IMR-90 (cell line): ENCODE data around the gene TBX4. TPM values are rescaled to one million over a fixed set of nuclear protein-coding genes. Genes with fewer than 3 reads are reported as not detected.

Experiments used
- ATAC-seq: fragments of 200-7000 bp; cut with Tn5 transposase; 2 replicates; pipeline ENCODE4 v1.9.1; 2020; ENCODE audit warnings: low read depth, mild to moderate bottlenecking, moderate library complexity
- BruUV-seq: library from RNA; stranded (reverse); fragments of 400-500 nt; replicated peaks from 2 replicates; lab custom pipeline; 2021; lab: Mats Ljungman, UMichigan
- CTCF ChIA-PET: fragments of 300-600 bp; formaldehyde crosslinking; extraction: SDS; loops from one replicate; lab custom pipeline; 2021; ENCODE audit warnings: antibody characterized with exemption; lab: Yijun Ruan, JAX
- POLR2A ChIA-PET: fragments of 300-600 bp; sonication (Branson Sonifier 250); formaldehyde crosslinking; loops from one replicate; lab custom pipeline; 2022; ENCODE audit warnings: antibody characterized with exemption; ENCODE audit not compliant: unreplicated experiment; lab: Charles Lee
- DNase-seq: peaks from one replicate; pipeline ENCODE4 v3.0.0; 2013
- H2AFZ ChIP-seq: replicated peaks from 2 replicates; pipeline ENCODE3; 2013; ENCODE audit warnings: low read length, mild to moderate bottlenecking; ENCODE audit not compliant: poor library complexity
- H2AK5ac ChIP-seq: 2 replicates; pipeline ENCODE4 v1.6.1; 2013; ENCODE audit warnings: low read depth, low read length, inconsistent platforms
- H2AK9ac ChIP-seq: replicated peaks from 2 replicates; pipeline ENCODE3; 2013; ENCODE audit warnings: mild to moderate bottlenecking, low read depth, low read length, moderate library complexity; ENCODE audit not compliant: poor library complexity
- H2BK120ac ChIP-seq: 2 replicates; pipeline ENCODE4 v1.6.1; 2013; ENCODE audit warnings: low read depth, low read length, inconsistent platforms
- H2BK15ac ChIP-seq: 3 replicates; pipeline ENCODE4 v1.6.1; 2013; ENCODE audit warnings: low read depth, low read length, inconsistent platforms
- H2BK20ac ChIP-seq: 2 replicates; pipeline ENCODE4 v1.6.1; 2013; ENCODE audit warnings: low read depth, mild to moderate bottlenecking, inconsistent platforms, low read length, moderate library complexity
- H2BK5ac ChIP-seq: 2 replicates; pipeline ENCODE4 v1.6.1; 2013; ENCODE audit warnings: mild to moderate bottlenecking, low read depth, low read length, inconsistent platforms; ENCODE audit not compliant: poor library complexity, severe bottlenecking
- H3K14ac ChIP-seq: replicated peaks from 2 replicates; pipeline ENCODE4 v1.6.1; 2013; ENCODE audit warnings: low read depth, low read length, inconsistent platforms
- H3K18ac ChIP-seq: 2 replicates; pipeline ENCODE4 v1.6.1; 2013; ENCODE audit warnings: low read depth, low read length, control low read depth
- H3K23ac ChIP-seq: 2 replicates; pipeline ENCODE4 v1.6.1; 2013; ENCODE audit warnings: low read depth, low read length, inconsistent platforms
- H3K27ac ChIP-seq: 2 replicates; pipeline ENCODE4 v1.5.1; 2013; ENCODE audit warnings: mild to moderate bottlenecking, control low read depth, low read length; ENCODE audit not compliant: insufficient read depth
- H3K27me3 ChIP-seq: 2 replicates; pipeline ENCODE4 v1.6.1; 2013; ENCODE audit warnings: low read length; ENCODE audit not compliant: control insufficient read depth, insufficient read depth
- H3K36me3 ChIP-seq: 2 replicates; pipeline ENCODE4 v1.6.1; 2013; ENCODE audit warnings: low read length, mixed read lengths; ENCODE audit not compliant: control insufficient read depth, insufficient read depth
- H3K4ac ChIP-seq: 2 replicates; pipeline ENCODE4 v1.6.1; 2013; ENCODE audit warnings: low read depth, low read length, inconsistent platforms
- H3K4me1 ChIP-seq: 2 replicates; pipeline ENCODE4 v1.6.1; 2013; ENCODE audit warnings: low read length, mixed read lengths; ENCODE audit not compliant: control insufficient read depth, insufficient read depth
- H3K4me2 ChIP-seq: 2 replicates; pipeline ENCODE4 v1.6.1; 2013; ENCODE audit warnings: low read depth, mild to moderate bottlenecking, control low read depth, low read length, moderate library complexity
- H3K4me3 ChIP-seq: 2 replicates; pipeline ENCODE4 v1.5.1; 2013; ENCODE audit warnings: low read depth, mild to moderate bottlenecking, control low read depth, low read length, moderate library complexity; ENCODE audit not compliant: insufficient read depth
- H3K56ac ChIP-seq: 2 replicates; pipeline ENCODE4 v1.6.1; 2013; ENCODE audit warnings: low read length, inconsistent platforms; ENCODE audit not compliant: insufficient read depth; ENCODE audit errors: extremely low read depth
- H3K79me1 ChIP-seq, 2 experiments: 2 replicates each; pipeline ENCODE4 v1.6.1; 2013; ENCODE audit warnings: low read length in 2 of 2, inconsistent platforms in 1 of 2, low read depth in 1 of 2
- H3K9ac ChIP-seq: 2 replicates; pipeline ENCODE4 v1.6.1; 2013; ENCODE audit warnings: low read depth, low read length, control low read depth
- H3K9me1 ChIP-seq: 2 replicates; pipeline ENCODE4 v1.6.1; 2013; ENCODE audit warnings: low read length, inconsistent platforms; ENCODE audit not compliant: insufficient read depth
- H3K9me3 ChIP-seq: 2 replicates; pipeline ENCODE4 v1.6.1; 2013; ENCODE audit warnings: low read length; ENCODE audit not compliant: control insufficient read depth, insufficient read depth
- H4K20me1 ChIP-seq: 2 replicates; pipeline ENCODE4 v1.6.1; 2013; ENCODE audit warnings: low read length, inconsistent platforms; ENCODE audit not compliant: insufficient read depth
- H4K5ac ChIP-seq: 2 replicates; pipeline ENCODE4 v1.6.1; 2013; ENCODE audit warnings: mild to moderate bottlenecking, low read depth, low read length, control low read depth
- H4K8ac ChIP-seq, 2 experiments: 2 replicates each; pipeline ENCODE4 v1.6.1; 2013; ENCODE audit warnings: low read depth in 2 of 2, low read length in 2 of 2, control low read depth in 1 of 2, inconsistent platforms in 1 of 2
- H4K91ac ChIP-seq: 2 replicates; pipeline ENCODE4 v1.6.1; 2013; ENCODE audit warnings: low read depth, low read length, inconsistent platforms; ENCODE audit not compliant: insufficient read depth
- BHLHE40 ChIP-seq: fragments of 150-350 bp; IDR thresholded peaks from 2 replicates; pipeline ENCODE4 v1.6.1; 2016; ENCODE audit warnings: mild to moderate bottlenecking, low read depth, low read length
- CEBPB ChIP-seq: IDR thresholded peaks from 2 replicates; pipeline ENCODE4 v1.6.1; 2012; ENCODE audit warnings: low read depth, low read length, improper control_type of control experiment
- MAFK ChIP-seq: IDR thresholded peaks from 2 replicates; pipeline ENCODE4 v1.6.1; 2012; ENCODE audit warnings: low read depth, low read length, improper control_type of control experiment
- MAZ ChIP-seq: IDR thresholded peaks from 2 replicates; pipeline ENCODE4 v1.6.1; 2012; ENCODE audit warnings: low read depth, mild to moderate bottlenecking, low read length, improper control_type of control experiment, moderate library complexity, borderline replicate concordance
- MXI1 ChIP-seq: IDR thresholded peaks from 2 replicates; pipeline ENCODE4 v1.6.1; 2012; ENCODE audit warnings: low read depth, mild to moderate bottlenecking, low read length, moderate library complexity, borderline replicate concordance
- NFE2L2 ChIP-seq: fragments of 150-350 bp; IDR thresholded peaks from 2 replicates; pipeline ENCODE4 v1.6.1; 2016; ENCODE audit warnings: low read depth, mild to moderate bottlenecking, low read length
- SMC3 ChIP-seq: fragments of 150-350 bp; IDR thresholded peaks from 2 replicates; pipeline ENCODE4 v1.6.1; 2016; ENCODE audit warnings: low read depth, mild to moderate bottlenecking, antibody characterized with exemption, low read length, moderate library complexity
- WGBS, 2 experiments: methylation state at CpG; one replicate each; pipeline versions ENCODE4 v1.1.5 to v1.1.7; 2013; ENCODE audit warnings: missing lambda C conversion rate in 2 of 2; ENCODE audit not compliant: insufficient read length in 1 of 2; ENCODE audit errors: extremely low coverage in 2 of 2; 5-methylcytosine and 5-hydroxymethylcytosine counted together
- dilution Hi-C: fragments of 300-500 bp; cut with HindIII; formaldehyde crosslinking; loops from one replicate; pipeline ENCODE4 v1.14.3; 2018; ENCODE audit warnings: low sequenced_read_pairs; ENCODE audit not compliant: unreplicated experiment
- in situ Hi-C: fragments of 300-500 bp; cut with MboI; formaldehyde crosslinking; loops from 3 replicates; pipeline ENCODE4 v1.14.3; 2019; ENCODE audit warnings: low sequenced_read_pairs, inconsistent platforms, mixed read lengths
- intact Hi-C: fragments of 100-400 bp; cut with micrococcal nuclease; formaldehyde crosslinking; loops from 2 replicates; pipeline ENCODE4 v1.10.0; 2022
- polyA plus RNA-seq, 3 experiments: library from polyadenylated mRNA; depleted of rRNA; stranded (reverse); fragments of >200 nt; gene quantifications; 2 replicates each; pipeline ENCODE4 v1.2.3, GENCODE V29; 2012; ENCODE audit warnings: low replicate concordance in 1 of 3
- total RNA-seq: library from RNA; depleted of rRNA; stranded (reverse); fragments of >200 nt; gene quantifications from 2 replicates; pipeline ENCODE4 v1.2.3, GENCODE V29; 2012
- TF ChIP-seq, protein P1 (sequence below): fragments of 150-350 bp; IDR thresholded peaks from 2 replicates; pipeline ENCODE4 v1.6.1; 2017; ENCODE audit warnings: mild to moderate bottlenecking, antibody characterized with exemption, low read length, low read depth
- TF ChIP-seq, protein P2 (sequence below): fragments of 150-350 bp; IDR thresholded peaks from 2 replicates; pipeline ENCODE4 v1.6.1; 2016; ENCODE audit warnings: low read depth, mild to moderate bottlenecking, low read length, moderate library complexity, borderline replicate concordance

TBX4 gene
- total and polyA plus RNA-seq, 2 of the 4 experiments (the other 2 are of a cell fraction), result 0.05 TPM; not detected in 1

DNA sequence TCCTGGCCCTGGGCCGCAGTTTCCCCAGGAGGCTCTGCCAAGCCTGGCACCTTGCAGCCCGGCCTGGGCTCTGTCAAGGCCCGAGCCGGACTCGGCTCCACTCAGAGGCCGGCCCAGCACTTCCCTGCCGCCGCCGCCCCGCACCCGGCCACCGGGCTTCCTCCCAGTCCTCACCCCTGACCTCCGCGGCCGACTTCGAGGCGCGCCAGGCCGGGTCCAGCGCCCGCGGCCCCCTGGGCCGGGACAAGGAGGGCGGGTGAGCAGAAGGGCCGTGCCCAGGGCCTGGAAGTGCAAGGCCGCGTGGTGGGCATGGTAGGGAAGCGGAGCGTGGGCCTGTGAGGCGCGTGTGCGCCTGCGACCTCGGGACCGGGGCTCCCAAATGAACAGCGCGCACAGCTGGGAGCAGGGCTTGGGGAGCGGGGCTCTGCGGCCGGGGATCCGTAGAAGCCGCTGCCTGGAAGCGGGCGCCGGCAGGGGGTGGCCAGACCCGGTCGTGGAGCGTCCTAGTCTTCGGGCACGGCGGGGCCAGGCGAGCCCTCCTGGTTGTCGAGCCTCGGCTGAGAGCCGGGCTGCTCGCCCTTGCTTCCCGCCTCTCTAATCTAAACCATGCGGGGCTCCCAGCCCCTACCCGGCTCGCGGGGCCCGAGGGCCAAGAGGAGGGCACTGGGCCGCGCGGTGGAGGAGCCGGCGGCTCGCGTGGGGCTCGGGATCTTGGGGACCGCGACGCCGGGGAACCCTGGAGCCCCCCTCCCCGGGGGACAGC, 503 bp upstream of the TBX4 start (continued):
- TF ChIP-seq, protein P1, sequence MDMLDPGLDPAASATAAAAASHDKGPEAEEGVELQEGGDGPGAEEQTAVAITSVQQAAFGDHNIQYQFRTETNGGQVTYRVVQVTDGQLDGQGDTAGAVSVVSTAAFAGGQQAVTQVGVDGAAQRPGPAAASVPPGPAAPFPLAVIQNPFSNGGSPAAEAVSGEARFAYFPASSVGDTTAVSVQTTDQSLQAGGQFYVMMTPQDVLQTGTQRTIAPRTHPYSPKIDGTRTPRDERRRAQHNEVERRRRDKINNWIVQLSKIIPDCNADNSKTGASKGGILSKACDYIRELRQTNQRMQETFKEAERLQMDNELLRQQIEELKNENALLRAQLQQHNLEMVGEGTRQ, result no peak

DNA sequence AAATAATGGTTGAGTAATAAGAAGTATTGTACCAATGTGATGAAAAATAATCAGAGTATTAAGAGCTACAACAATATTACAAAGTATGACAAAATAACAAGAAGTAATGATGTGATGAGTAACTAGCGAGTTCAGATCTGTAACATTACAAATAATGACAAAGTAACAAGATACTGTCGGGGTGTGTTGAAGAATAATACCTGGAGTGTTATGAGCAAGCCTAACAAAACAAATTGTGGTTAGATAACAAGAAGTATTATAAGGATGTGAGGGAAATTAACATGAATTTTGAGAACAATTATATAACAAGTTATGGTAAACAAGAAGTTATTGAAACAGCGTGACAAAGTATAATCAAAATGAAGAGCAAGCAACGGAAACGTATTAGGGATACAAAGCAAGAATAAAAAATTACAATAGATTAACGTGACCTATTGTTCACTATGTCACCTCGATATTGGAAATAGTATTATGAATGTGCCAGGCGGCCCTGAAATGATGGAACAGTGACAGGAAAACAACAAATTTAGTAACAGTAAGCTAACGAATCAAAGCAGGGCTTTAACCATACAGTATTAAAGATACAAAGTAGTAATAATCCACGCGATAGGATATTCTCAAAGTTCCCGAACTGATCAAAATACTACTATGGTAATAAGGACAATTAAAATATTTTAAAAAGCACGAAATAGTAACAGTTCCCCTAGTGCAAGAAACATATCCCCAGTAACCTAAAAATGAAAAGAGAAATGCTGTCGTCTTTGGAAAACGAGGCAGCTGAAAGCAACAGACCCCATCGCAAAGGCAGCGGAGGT, 1.6 kb downstream of the TBX4 start:
- intact Hi-C loops, result no loop called here
- DNase-seq (no peak), ATAC-seq (no peak)
- CTCF ChIA-PET, result no interaction called here
- Histone ChIP-seq H3K27me3 (peaks cover 83% of the 10 kb centered on the region), H4K91ac (no peak overlapping the region), H2AK5ac (no peak overlapping the region), H3K4ac (no peak overlapping the region), H3K36me3 (no peaks in the 10 kb centered on the region), H3K9me1 (no peaks in the 10 kb centered on the region), H3K9ac (no peak overlapping the region), H3K4me1 (no peaks in the 10 kb centered on the region), H2AK9ac (no peak overlapping the region), H2BK15ac (no peak overlapping the region), H3K18ac (no peak overlapping the region), H3K4me2 (no peak overlapping the region), H3K14ac (no peak overlapping the region), H3K56ac (no peak overlapping the region), H3K9me3 (peaks cover 36% of the 10 kb centered on the region; the same call in 1 of the 2 replicates), H2BK20ac (no peak overlapping the region), H4K5ac (no peak overlapping the region), H3K23ac (no peak overlapping the region), H2BK5ac (no peak overlapping the region), H3K79me1 (no peaks in the 10 kb centered on the region), H2BK120ac (no peak overlapping the region), H3K4me3 (no peak overlapping the region), H3K27ac (no peak overlapping the region), H2AFZ (no peak overlapping the region), H4K8ac (no peak overlapping the region), H4K20me1 (no peaks in the 10 kb centered on the region)
- TF ChIP-seq SMC3, result no peak
- no peak for TF ChIP-seq MXI1
- TF ChIP-seq CEBPB, result no peak
- no peak for TF ChIP-seq MAFK
- TF ChIP-seq NFE2L2, result no peak
- TF ChIP-seq BHLHE40, result no peak
- TF ChIP-seq, protein P2, sequence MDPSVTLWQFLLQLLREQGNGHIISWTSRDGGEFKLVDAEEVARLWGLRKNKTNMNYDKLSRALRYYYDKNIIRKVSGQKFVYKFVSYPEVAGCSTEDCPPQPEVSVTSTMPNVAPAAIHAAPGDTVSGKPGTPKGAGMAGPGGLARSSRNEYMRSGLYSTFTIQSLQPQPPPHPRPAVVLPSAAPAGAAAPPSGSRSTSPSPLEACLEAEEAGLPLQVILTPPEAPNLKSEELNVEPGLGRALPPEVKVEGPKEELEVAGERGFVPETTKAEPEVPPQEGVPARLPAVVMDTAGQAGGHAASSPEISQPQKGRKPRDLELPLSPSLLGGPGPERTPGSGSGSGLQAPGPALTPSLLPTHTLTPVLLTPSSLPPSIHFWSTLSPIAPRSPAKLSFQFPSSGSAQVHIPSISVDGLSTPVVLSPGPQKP, result no peak
- TF ChIP-seq MAZ, result no peak
- TF ChIP-seq, protein P1, result no peak
- POLR2A ChIA-PET, result no interaction called here
- dilution Hi-C loops, result no loop called here
- no TSS peak for BruUV-seq
- no CpG with 5 or more reads among the region's 17 CpGs for WGBS, 2 experiments
- in situ Hi-C loops, result no loop called here
